Measurements from ENCODE around the gene GPR15. TPM values are rescaled to one million over a fixed set of nuclear protein-coding genes. Genes with fewer than 3 reads are reported as not detected.

GPR15 gene
- total and polyA plus RNA-seq, 10 of the 15 experiments (the other 5 are each of a cell fraction or from before 2014, with no cell fraction given): 70.7 to 150 (median 115) TPM

DNA sequence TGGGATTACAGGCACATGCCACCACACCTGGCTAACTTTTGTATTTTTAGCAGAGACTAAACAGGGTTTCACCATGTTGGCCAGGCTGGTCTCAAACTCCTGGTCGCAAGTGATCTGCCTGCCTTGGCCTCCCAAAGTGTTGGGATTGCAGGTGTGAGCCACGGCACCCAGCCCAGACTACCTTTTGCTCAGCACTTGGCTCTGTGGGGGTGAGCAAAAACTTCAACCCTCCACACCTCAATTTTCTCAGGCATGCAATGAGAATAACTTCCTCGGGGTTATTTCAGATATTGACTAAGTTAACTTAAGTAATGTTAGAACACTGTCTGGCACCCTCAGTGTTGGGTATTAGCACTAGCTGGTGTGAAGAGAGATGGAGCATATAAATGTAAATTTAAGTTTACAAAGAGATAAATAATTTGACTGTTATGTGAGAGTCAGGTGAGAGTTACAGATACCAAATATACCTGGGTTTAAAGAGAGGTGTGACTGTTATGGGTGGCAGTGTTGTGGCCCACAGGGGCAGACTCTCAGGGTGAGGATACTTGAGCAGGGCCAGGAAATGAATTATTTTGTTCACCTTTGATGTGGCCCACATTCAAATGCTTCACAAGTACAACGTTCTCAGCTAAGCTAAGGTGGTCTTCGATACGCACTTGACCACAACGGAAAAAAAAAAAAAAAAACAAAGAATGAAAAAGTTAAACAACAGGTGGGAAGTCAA lies 32.7 kb downstream of the GPR15 start (continued):
- TF ChIP-seq CHD4 (IDR thresholded peaks at IDR 0.05) (no peak), EGR1 (IDR thresholded peaks at IDR 0.05; ENCODE audit: borderline replicate concordance in 1 of 2, low read depth in 2 of 2, low read length in 2 of 2) (no peak), CREB1 (IDR thresholded peaks at IDR 0.05; ENCODE audit: low read depth) (0 out of 2 replicates have a peak, but pooled peaks have one; percentile 16), BCL11A (IDR thresholded peaks at IDR 0.05; ENCODE audit: low read depth, low read length) (no peak), NBN (IDR thresholded peaks at IDR 0.05) (peak; percentile 8; the same call in 1 of the 2 replicates), ZNF274 (IDR thresholded peaks at IDR 0.05; ENCODE audit: insufficient read depth, insufficient read length) (no peak)
- TF ChIP-seq, protein P1, sequence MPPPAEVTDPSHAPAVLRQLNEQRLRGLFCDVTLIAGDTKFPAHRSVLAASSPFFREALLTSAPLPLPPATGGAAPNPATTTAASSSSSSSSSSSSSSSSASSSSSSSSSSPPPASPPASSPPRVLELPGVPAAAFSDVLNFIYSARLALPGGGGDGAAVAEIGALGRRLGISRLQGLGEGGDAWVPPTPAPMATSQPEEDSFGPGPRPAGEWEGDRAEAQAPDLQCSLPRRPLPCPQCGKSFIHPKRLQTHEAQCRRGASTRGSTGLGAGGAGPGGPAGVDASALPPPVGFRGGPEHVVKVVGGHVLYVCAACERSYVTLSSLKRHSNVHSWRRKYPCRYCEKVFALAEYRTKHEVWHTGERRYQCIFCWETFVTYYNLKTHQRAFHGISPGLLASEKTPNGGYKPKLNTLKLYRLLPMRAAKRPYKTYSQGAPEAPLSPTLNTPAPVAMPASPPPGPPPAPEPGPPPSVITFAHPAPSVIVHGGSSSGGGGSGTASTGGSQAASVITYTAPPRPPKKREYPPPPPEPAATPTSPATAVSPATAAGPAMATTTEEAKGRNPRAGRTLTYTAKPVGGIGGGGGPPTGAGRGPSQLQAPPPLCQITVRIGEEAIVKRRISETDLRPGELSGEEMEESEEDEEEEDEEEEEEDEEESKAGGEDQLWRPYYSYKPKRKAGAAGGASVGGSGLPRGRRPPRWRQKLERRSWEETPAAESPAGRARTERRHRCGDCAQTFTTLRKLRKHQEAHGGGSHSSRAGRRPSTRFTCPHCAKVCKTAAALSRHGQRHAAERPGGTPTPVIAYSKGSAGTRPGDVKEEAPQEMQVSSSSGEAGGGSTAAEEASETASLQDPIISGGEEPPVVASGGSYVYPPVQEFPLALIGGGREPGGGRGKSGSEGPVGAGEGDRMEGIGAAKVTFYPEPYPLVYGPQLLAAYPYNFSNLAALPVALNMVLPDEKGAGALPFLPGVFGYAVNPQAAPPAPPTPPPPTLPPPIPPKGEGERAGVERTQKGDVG (CRISPR knock-in tag; IDR thresholded peaks at IDR 0.05): no peak

DNA sequence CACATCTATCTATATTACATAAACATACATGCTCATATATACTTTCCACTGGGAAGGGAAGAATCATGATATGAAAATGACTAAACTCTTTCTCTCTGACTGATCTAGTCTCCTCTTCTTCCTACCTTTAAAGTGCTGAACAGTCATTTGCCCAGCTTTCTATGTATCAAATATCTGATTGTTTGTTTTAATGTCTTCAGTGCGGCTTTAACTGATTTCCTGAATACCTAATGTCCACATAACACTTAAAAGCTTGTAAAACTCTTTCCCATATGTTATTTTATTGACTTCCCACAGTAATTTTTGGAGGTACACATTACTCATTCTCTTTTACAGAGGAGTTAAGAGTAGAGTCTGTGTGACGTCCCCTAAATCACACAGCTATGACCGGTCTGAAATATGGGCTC lies 33.5 kb downstream of the GPR15 start:
- in situ Hi-C loops (cut with MboI) (no loop called here), intact Hi-C loops (cut with micrococcal nuclease; ENCODE audit: unreplicated experiment) (loop anchor here (2.0 kb wide), 2 partner anchors 168 to 204 kb away; no protein-coding TSS in a partner anchor)
- POLR2A ChIA-PET: interaction anchor here (0.9 to 23.2 kb wide), 10 partner anchors 8 to 418 kb away, joined by 3 to 350 read pairs (median 8); partner anchors contain the start of genes CLDND1 and GPR15
- no peaks in the 10 kb centered on the region for H4K20me1 ChIP-seq (ENCODE audit: control insufficient read depth, insufficient read depth)
- peak overlapping the region; percentile 100 for H3K27ac ChIP-seq (ENCODE audit: control insufficient read depth, insufficient read depth)
- SMC1A ChIA-PET (ENCODE audit: uncharacterized antibody, unreplicated experiment): interaction anchor here (0.6 to 23.6 kb wide), 17 partner anchors 8 to 1769 kb away, joined by 3 to 603 read pairs (median 5); partner anchors contain the start of genes CLDND1, CPOX and GPR15
- H3K4me1 ChIP-seq (ENCODE audit: control insufficient read depth, insufficient read depth, low read length): peaks cover 42% of the 10 kb centered on the region
- DNase-seq (ENCODE audit: low read depth, low spot score): no peak
- peak overlapping the region; percentile 99 for H3K9ac ChIP-seq (ENCODE audit: control insufficient read depth, insufficient read depth, low read length)
- peak; percentile 2 for ATAC-seq
- H3K9me3 ChIP-seq (replicated peaks; ENCODE audit: control insufficient read depth, insufficient read depth, low read length): no peaks in the 10 kb centered on the region; the same call in 2 of the 3 replicates
- no peaks in the 10 kb centered on the region for H3K27me3 ChIP-seq (replicated peaks in 1 of 2; ENCODE audit: control insufficient read depth in 2 of 2, insufficient read depth in 2 of 2, low read length in 1 of 2)
- 32% methylated on average over 3 of the region's 3 CpGs for WGBS (ENCODE audit: insufficient coverage, insufficient replicate concordance, low lambda C conversion rate, missing lambda C conversion rate)
- peak overlapping the region; percentile 29; the same call in 1 of the 2 replicates for H2AFZ ChIP-seq (ENCODE audit: control insufficient read depth, low read depth, low read length)
- no TSS peak for BruUV-seq (replicated peaks)
- FAIRE-seq: no peak
- no peaks in the 10 kb centered on the region; a peak in 1 of 4 replicates for H3K36me3 ChIP-seq (ENCODE audit: control insufficient read depth in 2 of 2, insufficient read depth in 2 of 2, low read length in 1 of 2)
- peaks cover 74% of the 10 kb centered on the region for H3K79me2 ChIP-seq (ENCODE audit: control insufficient read depth, insufficient read depth, low read length)
- RAD21 ChIA-PET (ENCODE audit: unreplicated experiment): interaction anchor here (1.0 to 20.2 kb wide), 12 partner anchors 6 to 44 kb away, joined by 3 to 511 read pairs (median 5); partner anchors contain the start of gene GPR15
- CTCF ChIA-PET: interaction anchor here (0.7 to 2.4 kb wide), 8 partner anchors 9 to 236 kb away, joined by 3 to 14 read pairs (median 5); partner anchors contain the start of gene GPR15
- H3K4me3 ChIP-seq: peak overlapping the region; percentile 35
- peak overlapping the region; percentile 71 for H3K4me2 ChIP-seq (ENCODE audit: control insufficient read depth, insufficient read depth)
- TF ChIP-seq EZH2 (IDR thresholded peaks at IDR 0.05; ENCODE audit: borderline replicate concordance, control insufficient read depth, low read depth, low read length) (no peak), YBX1 (IDR thresholded peaks at IDR 0.05) (no peak), NFIC (IDR thresholded peaks at IDR 0.05; ENCODE audit: low read depth, low read length) (peak; percentile 75), ATF7 (IDR thresholded peaks at IDR 0.05; ENCODE audit: low read depth) (no peak), EED (IDR thresholded peaks at IDR 0.05; ENCODE audit: low read depth) (peak; percentile 19; the same call in 1 of the 2 replicates), PAX8 (IDR thresholded peaks at IDR 0.05) (no peak), CREM (IDR thresholded peaks at IDR 0.05; ENCODE audit: low read depth) (peak; percentile 15; the same call in 1 of the 2 replicates), FOXM1 (IDR thresholded peaks at IDR 0.05; ENCODE audit: low read depth, low read length) (peak; percentile 23)
- TF ChIP-seq, protein P2, sequence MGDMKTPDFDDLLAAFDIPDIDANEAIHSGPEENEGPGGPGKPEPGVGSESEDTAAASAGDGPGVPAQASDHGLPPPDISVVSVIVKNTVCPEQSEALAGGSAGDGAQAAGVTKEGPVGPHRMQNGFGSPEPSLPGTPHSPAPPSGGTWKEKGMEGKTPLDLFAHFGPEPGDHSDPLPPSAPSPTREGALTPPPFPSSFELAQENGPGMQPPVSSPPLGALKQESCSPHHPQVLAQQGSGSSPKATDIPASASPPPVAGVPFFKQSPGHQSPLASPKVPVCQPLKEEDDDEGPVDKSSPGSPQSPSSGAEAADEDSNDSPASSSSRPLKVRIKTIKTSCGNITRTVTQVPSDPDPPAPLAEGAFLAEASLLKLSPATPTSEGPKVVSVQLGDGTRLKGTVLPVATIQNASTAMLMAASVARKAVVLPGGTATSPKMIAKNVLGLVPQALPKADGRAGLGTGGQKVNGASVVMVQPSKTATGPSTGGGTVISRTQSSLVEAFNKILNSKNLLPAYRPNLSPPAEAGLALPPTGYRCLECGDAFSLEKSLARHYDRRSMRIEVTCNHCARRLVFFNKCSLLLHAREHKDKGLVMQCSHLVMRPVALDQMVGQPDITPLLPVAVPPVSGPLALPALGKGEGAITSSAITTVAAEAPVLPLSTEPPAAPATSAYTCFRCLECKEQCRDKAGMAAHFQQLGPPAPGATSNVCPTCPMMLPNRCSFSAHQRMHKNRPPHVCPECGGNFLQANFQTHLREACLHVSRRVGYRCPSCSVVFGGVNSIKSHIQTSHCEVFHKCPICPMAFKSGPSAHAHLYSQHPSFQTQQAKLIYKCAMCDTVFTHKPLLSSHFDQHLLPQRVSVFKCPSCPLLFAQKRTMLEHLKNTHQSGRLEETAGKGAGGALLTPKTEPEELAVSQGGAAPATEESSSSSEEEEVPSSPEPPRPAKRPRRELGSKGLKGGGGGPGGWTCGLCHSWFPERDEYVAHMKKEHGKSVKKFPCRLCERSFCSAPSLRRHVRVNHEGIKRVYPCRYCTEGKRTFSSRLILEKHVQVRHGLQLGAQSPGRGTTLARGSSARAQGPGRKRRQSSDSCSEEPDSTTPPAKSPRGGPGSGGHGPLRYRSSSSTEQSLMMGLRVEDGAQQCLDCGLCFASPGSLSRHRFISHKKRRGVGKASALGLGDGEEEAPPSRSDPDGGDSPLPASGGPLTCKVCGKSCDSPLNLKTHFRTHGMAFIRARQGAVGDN (IDR thresholded peaks at IDR 0.05): no peak; the same call in 1 of the 2 replicates

Measured in GM12878 (cell line).